HepG2 (cell line): Measurements from ENCODE around the gene KSR1. TPM values are rescaled to one million over a fixed set of nuclear protein-coding genes. Genes with fewer than 3 reads are reported as not detected.

Experiments used
- ATAC-seq: fragments of 200-7000 bp; cut with Tn5 transposase; 3 replicates; pipeline ENCODE4 v1.9.1; 2020; ENCODE audit warnings: mild to moderate bottlenecking, moderate library complexity
- BruUV-seq: library from RNA; stranded (reverse); fragments of 400-500 nt; replicated peaks from 2 replicates; lab custom pipeline; 2021; lab: Mats Ljungman, UMichigan
- CTCF ChIA-PET: fragments of 300-600 bp; formaldehyde crosslinking; extraction: SDS; loops from one replicate; lab custom pipeline; 2021; ENCODE audit warnings: low total read pairs, inconsistent platforms, low intra/inter-chr PET ratio; lab: Yijun Ruan, JAX
- POLR2A ChIA-PET: fragments of 350-600 bp; sonication (Branson Sonifier 250); formaldehyde crosslinking; loops from one replicate; lab custom pipeline; 2020; ENCODE audit warnings: antibody characterized with exemption, inconsistent platforms; lab: Yijun Ruan, JAX
- DNase-seq: peaks from one replicate; pipeline ENCODE4 v3.0.0-alpha.2; 2015; ENCODE audit warnings: low spot score
- FAIRE-seq: peaks from 3 replicates; lab custom pipeline; 2011; peaks lifted over from hg19 to GRCh38; lab: Jason Lieb, UNC
- H2AFZ ChIP-seq: one replicate; pipeline ENCODE4 v1.6.1; 2011; ENCODE audit warnings: low read length, inconsistent platforms
- H3K27ac ChIP-seq: fragments of 300-600 bp; 3 replicates; pipeline ENCODE4 v1.8.0; 2011; ENCODE audit warnings: mixed run types, mild to moderate bottlenecking, mixed read lengths, low read length, inconsistent platforms; ENCODE audit not compliant: insufficient read depth; ENCODE audit errors: extremely low read length
- H3K27me3 ChIP-seq, 2 experiments: fragments of 200-600 bp in 1 of 2; 2 replicates in 1 of 2; 3 replicates in 1 of 2; pipeline versions ENCODE4 v1.6.0 to v1.8.0; 2011; ENCODE audit warnings: low read length in 2 of 2, mild to moderate bottlenecking in 2 of 2, moderate library complexity in 2 of 2, inconsistent platforms in 1 of 2; ENCODE audit not compliant: insufficient read depth in 2 of 2, control insufficient read depth in 1 of 2
- H3K36me3 ChIP-seq, 2 experiments: fragments of 200-600 bp in 1 of 2; replicated peaks in 1 of 2; 2 replicates in 1 of 2; 3 replicates in 1 of 2; pipeline versions ENCODE4 v1.5.1 to v1.8.0; 2011; ENCODE audit warnings: low read length in 2 of 2, inconsistent platforms in 1 of 2; ENCODE audit not compliant: insufficient read depth in 2 of 2, control insufficient read depth in 1 of 2
- H3K4me1 ChIP-seq: 2 replicates; pipeline ENCODE4 v1.5.1; 2012; ENCODE audit warnings: low read length, inconsistent platforms; ENCODE audit not compliant: insufficient read depth
- H3K4me2 ChIP-seq: 2 replicates; pipeline ENCODE4 v1.6.0; 2011; ENCODE audit warnings: low read depth, low read length, inconsistent platforms
- H3K4me3 ChIP-seq, 3 experiments: fragments of 200-600 bp in 1 of 3; sonication (generic), shearing (Covaris generic) in 1 of 3; replicated peaks in 1 of 3; 2 replicates each; pipeline ENCODE4 v1.5.1; 2011 to 2016; ENCODE audit warnings: low read length in 3 of 3, inconsistent platforms in 2 of 3, low read depth in 2 of 3, mild to moderate bottlenecking in 2 of 3, control low read depth in 1 of 3, mixed read lengths in 1 of 3; ENCODE audit not compliant: insufficient read depth in 1 of 3
- H3K79me2 ChIP-seq: one replicate; pipeline ENCODE4 v1.6.1; 2011; ENCODE audit warnings: low read length, inconsistent platforms; ENCODE audit not compliant: insufficient read depth
- H3K9ac ChIP-seq: 2 replicates; pipeline ENCODE4 v1.6.0; 2011; ENCODE audit warnings: mild to moderate bottlenecking, low read depth, low read length, inconsistent platforms; ENCODE audit not compliant: insufficient read depth
- H3K9me3 ChIP-seq: 2 replicates; pipeline ENCODE4 v1.5.1; 2012; ENCODE audit warnings: mild to moderate bottlenecking, low read length
- H4K20me1 ChIP-seq: 2 replicates; pipeline ENCODE4 v1.6.0; 2011; ENCODE audit warnings: inconsistent platforms, mild to moderate bottlenecking, low read length, moderate library complexity; ENCODE audit not compliant: insufficient read depth
- FOSL1 ChIP-seq: sonication (generic); formaldehyde crosslinking; IDR thresholded peaks from 2 replicates; pipeline ENCODE4 v1.9.0; 2021; ENCODE audit warnings: missing genetic modification reagents, borderline replicate concordance
- HNF1B ChIP-seq: sonication (generic); formaldehyde crosslinking; IDR thresholded peaks from 2 replicates; pipeline ENCODE4 v1.5.1; 2020; ENCODE audit warnings: mild to moderate bottlenecking, moderate library complexity, missing genetic modification reagents
- KDM2A ChIP-seq: sonication (generic); formaldehyde crosslinking; IDR thresholded peaks from 2 replicates; pipeline ENCODE4 v1.4.0; 2020; ENCODE audit warnings: low read depth, missing genetic modification reagents, borderline replicate concordance
- KLF12 ChIP-seq: sonication (generic); formaldehyde crosslinking; IDR thresholded peaks from 2 replicates; pipeline ENCODE4 v1.4.0; 2020; ENCODE audit warnings: missing genetic modification reagents, borderline replicate concordance
- NKX3-1 ChIP-seq: sonication (generic); formaldehyde crosslinking; IDR thresholded peaks from 2 replicates; pipeline ENCODE4 v1.5.0; 2020; ENCODE audit warnings: missing genetic modification reagents
- THAP7 ChIP-seq: sonication (generic); formaldehyde crosslinking; IDR thresholded peaks from 2 replicates; pipeline ENCODE4 v1.8.1; 2023; ENCODE audit warnings: mild to moderate bottlenecking, missing genetic modification reagents
- ZNF558 ChIP-seq: sonication (generic); formaldehyde crosslinking; IDR thresholded peaks from 2 replicates; pipeline ENCODE4 v1.9.0; 2022; ENCODE audit warnings: mild to moderate bottlenecking, missing genetic modification reagents, borderline replicate concordance
- ZNF615 ChIP-seq: sonication (generic); formaldehyde crosslinking; IDR thresholded peaks from 2 replicates; pipeline ENCODE4 v1.5.0; 2020; ENCODE audit warnings: mild to moderate bottlenecking, missing genetic modification reagents, borderline replicate concordance
- ZSCAN20 ChIP-seq: sonication (generic); formaldehyde crosslinking; IDR thresholded peaks from 2 replicates; pipeline ENCODE4 v1.4.0; 2020; ENCODE audit warnings: missing genetic modification reagents, mild to moderate bottlenecking, borderline replicate concordance
- ZSCAN29 ChIP-seq: sonication (generic); formaldehyde crosslinking; conservative IDR thresholded peaks from 2 replicates; pipeline ENCODE4 v1.4.0; 2020; ENCODE audit warnings: mild to moderate bottlenecking, missing genetic modification reagents
- WGBS: methylation state at CpG from one replicate; pipeline ENCODE4 v1.1.6; 2017; ENCODE audit warnings: low lambda C conversion rate; 5-methylcytosine and 5-hydroxymethylcytosine counted together
- in situ Hi-C: cut with HindIII; loops from 2 replicates; pipeline ENCODE4 v1.10.0; 2017; ENCODE audit warnings: low pct_unique_long_range_greater_than_20kb; ENCODE audit not compliant: extremely low pct_ligation_motif_present
- intact Hi-C: fragments of 100-400 bp; cut with micrococcal nuclease; formaldehyde crosslinking; loops from one replicate; pipeline ENCODE4 v1.10.0; 2022; ENCODE audit not compliant: unreplicated experiment
- polyA plus RNA-seq, 8 experiments: library from polyadenylated mRNA; depleted of rRNA in 3 of 8; stranded (reverse) in 7 of 8; unstranded in 1 of 8; fragments of >200 nt; fragmentation: Illumina TruSeq in 4 of 8; extraction: Trizol in 4 of 8; gene quantifications; 2 replicates each; pipeline versions ENCODE4 v1.2.1 to v1.2.3, GENCODE V29; 2011 to 2016; ENCODE audit warnings: low read depth in 4 of 8, missing spikeins in 1 of 8, mixed read lengths in 1 of 8; ENCODE audit not compliant: insufficient read depth in 1 of 8
- total RNA-seq, 5 experiments: library from RNA; depleted of rRNA; stranded (reverse); fragments of >200 nt; fragmentation: Illumina TruSeq; extraction: Trizol; gene quantifications; 2 replicates each; pipeline ENCODE4 v1.2.3, GENCODE V29; 2016; ENCODE audit warnings: low read depth in 1 of 5
- TF ChIP-seq, protein P1 (sequence below): sonication (generic); formaldehyde crosslinking; IDR thresholded peaks from 2 replicates; pipeline ENCODE4 v1.8.1; 2022; ENCODE audit warnings: low read depth, mild to moderate bottlenecking, missing genetic modification reagents
- TF ChIP-seq, protein P2 (sequence below): sonication (generic); formaldehyde crosslinking; IDR thresholded peaks from 2 replicates; pipeline ENCODE4 v1.9.0; 2021; ENCODE audit warnings: missing genetic modification reagents, borderline replicate concordance
- TF ChIP-seq, protein P3 (sequence below): sonication (generic); formaldehyde crosslinking; IDR thresholded peaks from 2 replicates; pipeline ENCODE4 v1.5.0; 2020; ENCODE audit warnings: missing genetic modification reagents

Gene KSR1
- total and polyA plus RNA-seq, 2 of the 13 experiments (the other 11 are each of a cell fraction or from before 2014, with no cell fraction given) = 10.1 to 16.6 TPM

DNA sequence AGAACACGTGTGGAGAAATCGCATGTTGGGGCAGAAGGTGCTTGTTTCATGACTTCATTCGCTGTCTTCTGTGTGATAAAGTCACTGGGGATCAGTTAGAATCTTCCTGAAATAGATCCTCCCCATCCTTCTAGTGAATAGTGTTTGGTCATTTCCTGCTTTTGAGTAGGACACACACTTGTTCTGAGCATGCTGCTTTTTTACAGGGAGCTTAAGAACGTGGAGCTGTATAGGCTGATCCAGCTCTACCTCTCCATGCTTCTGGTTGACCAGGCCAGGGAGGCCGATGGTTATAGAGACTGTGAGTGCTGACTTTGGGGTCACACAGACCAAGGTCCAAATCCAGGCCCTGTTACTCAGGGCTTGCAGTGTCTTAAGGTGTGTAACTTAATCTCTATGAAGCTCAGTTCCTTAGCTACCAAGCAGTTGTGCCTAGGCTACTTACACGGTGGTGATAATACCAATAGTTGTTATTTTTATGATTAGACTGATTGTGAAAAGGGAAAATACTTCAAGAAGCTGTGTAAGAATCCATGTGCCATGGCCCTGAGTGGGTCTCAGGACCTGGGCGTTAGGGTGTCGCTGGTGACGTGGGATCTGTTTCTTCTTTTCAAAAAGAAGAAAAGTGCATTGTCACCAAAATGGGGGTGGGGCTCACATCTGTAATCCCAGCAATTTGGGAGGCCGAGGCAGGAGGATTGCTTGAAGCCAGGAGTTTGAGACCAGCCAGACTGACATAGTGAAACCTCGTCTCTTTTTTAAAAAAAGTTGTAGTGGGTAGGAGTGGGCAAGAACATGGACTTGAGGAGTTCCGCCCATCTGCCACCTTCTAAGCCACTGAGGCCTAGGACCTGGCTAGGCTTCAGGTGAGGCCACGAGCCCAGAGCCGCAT lies 110.7 kb downstream of the KSR1 start:
- peaks cover 17% of the 10 kb centered on the region; the same call in 1 of the 2 replicates for H4K20me1 ChIP-seq
- no peaks in the 10 kb centered on the region for H3K9me3 ChIP-seq
- peaks cover 1 to 3% of the 10 kb centered on the region in 2 experiments; a peak in 2 of 5 replicates for H3K36me3 ChIP-seq
- H3K27ac ChIP-seq = no peak overlapping the region
- BruUV-seq = no TSS peak
- CTCF ChIA-PET = no interaction called here
- POLR2A ChIA-PET = interaction anchor here (0.6 kb wide), 1 partner anchor 46 kb away, joined by 3 read pairs; no protein-coding TSS in a partner anchor
- H2AFZ ChIP-seq = no peak overlapping the region
- no peaks in the 10 kb centered on the region for H3K27me3 ChIP-seq
- ATAC-seq (no peak), FAIRE-seq (no peak), DNase-seq (no peak)
- intact Hi-C loops = no loop called here
- peaks cover 30% of the 10 kb centered on the region for H3K4me1 ChIP-seq
- no peak overlapping the region for H3K4me2 ChIP-seq
- H3K9ac ChIP-seq = no peak overlapping the region
- WGBS = 92% methylated on average over 14 of the region's 14 CpGs
- in situ Hi-C loops = no loop called here
- peaks cover under 1% of the 10 kb centered on the region for H3K79me2 ChIP-seq
- H3K4me3 ChIP-seq = no peak overlapping the region
- no peak for TF ChIP-seq ZNF558 (CRISPR knock-in tag)
- TF ChIP-seq ZSCAN29 = no peak
- no peak for TF ChIP-seq THAP7 (CRISPR knock-in tag)
- no peak for TF ChIP-seq HNF1B (CRISPR knock-in tag)
- TF ChIP-seq FOSL1 = no peak
- TF ChIP-seq ZNF615 = no peak
- TF ChIP-seq ZSCAN20 (CRISPR knock-in tag) = no peak
- TF ChIP-seq, protein P1, sequence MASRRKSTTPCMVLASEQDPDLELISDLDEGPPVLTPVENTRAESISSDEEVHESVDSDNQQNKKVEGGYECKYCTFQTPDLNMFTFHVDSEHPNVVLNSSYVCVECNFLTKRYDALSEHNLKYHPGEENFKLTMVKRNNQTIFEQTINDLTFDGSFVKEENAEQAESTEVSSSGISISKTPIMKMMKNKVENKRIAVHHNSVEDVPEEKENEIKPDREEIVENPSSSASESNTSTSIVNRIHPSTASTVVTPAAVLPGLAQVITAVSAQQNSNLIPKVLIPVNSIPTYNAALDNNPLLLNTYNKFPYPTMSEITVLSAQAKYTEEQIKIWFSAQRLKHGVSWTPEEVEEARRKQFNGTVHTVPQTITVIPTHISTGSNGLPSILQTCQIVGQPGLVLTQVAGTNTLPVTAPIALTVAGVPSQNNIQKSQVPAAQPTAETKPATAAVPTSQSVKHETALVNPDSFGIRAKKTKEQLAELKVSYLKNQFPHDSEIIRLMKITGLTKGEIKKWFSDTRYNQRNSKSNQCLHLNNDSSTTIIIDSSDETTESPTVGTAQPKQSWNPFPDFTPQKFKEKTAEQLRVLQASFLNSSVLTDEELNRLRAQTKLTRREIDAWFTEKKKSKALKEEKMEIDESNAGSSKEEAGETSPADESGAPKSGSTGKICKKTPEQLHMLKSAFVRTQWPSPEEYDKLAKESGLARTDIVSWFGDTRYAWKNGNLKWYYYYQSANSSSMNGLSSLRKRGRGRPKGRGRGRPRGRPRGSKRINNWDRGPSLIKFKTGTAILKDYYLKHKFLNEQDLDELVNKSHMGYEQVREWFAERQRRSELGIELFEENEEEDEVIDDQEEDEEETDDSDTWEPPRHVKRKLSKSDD (CRISPR knock-in tag) = no peak
- no peak for TF ChIP-seq NKX3-1 (CRISPR knock-in tag)
- no peak for TF ChIP-seq KDM2A (CRISPR knock-in tag)
- TF ChIP-seq, protein P2, sequence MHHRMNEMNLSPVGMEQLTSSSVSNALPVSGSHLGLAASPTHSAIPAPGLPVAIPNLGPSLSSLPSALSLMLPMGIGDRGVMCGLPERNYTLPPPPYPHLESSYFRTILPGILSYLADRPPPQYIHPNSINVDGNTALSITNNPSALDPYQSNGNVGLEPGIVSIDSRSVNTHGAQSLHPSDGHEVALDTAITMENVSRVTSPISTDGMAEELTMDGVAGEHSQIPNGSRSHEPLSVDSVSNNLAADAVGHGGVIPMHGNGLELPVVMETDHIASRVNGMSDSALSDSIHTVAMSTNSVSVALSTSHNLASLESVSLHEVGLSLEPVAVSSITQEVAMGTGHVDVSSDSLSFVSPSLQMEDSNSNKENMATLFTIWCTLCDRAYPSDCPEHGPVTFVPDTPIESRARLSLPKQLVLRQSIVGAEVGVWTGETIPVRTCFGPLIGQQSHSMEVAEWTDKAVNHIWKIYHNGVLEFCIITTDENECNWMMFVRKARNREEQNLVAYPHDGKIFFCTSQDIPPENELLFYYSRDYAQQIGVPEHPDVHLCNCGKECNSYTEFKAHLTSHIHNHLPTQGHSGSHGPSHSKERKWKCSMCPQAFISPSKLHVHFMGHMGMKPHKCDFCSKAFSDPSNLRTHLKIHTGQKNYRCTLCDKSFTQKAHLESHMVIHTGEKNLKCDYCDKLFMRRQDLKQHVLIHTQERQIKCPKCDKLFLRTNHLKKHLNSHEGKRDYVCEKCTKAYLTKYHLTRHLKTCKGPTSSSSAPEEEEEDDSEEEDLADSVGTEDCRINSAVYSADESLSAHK = no peak
- TF ChIP-seq, protein P3, sequence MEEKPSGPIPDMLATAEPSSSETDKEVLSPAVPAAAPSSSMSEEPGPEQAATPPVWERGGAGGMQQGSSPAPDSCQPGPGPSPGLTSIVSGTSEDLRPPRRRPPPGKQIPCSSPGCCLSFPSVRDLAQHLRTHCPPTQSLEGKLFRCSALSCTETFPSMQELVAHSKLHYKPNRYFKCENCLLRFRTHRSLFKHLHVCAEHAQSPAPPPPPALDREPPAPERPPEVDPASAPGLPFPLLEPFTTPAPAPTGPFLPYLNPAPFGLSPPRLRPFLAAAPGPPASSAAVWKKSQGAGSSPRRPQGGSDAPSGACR (CRISPR knock-in tag) = no peak
- TF ChIP-seq KLF12 (CRISPR knock-in tag) = no peak
